CD4-positive, alpha-beta memory T cell (primary cell): ENCODE data around the gene TRAF3. TPM values are rescaled to one million over a fixed set of nuclear protein-coding genes. Genes with fewer than 3 reads are reported as not detected.

Experiments used
- CTCF ChIA-PET: fragments of 350-600 bp; sonication (Branson Sonifier 250); formaldehyde crosslinking; loops from one replicate; lab custom pipeline; 2021; ENCODE audit warnings: inconsistent platforms; ENCODE audit not compliant: partially characterized antibody; lab: Charles Lee
- POLR2A ChIA-PET: fragments of 350-600 bp; sonication (Branson Sonifier 250); formaldehyde crosslinking; loops from one replicate; lab custom pipeline; 2021; ENCODE audit not compliant: partially characterized antibody; lab: Charles Lee
- DNase-seq, 5 donors: peaks; one replicate each; pipeline versions ENCODE4 v3.0.0 to v3.0.0-alpha.2; 2020 to 2022; ENCODE audit warnings: mixed read lengths in 1 of 5
- H3K27ac ChIP-seq: one replicate; pipeline ENCODE4 v1.7.0; 2013; ENCODE audit warnings: low read depth, low read length
- H3K27me3 ChIP-seq: 2 replicates; pipeline ENCODE4 v1.7.0; 2013; ENCODE audit warnings: mild to moderate bottlenecking, low read length, moderate library complexity; ENCODE audit not compliant: insufficient read depth
- H3K36me3 ChIP-seq: 2 replicates; pipeline ENCODE4 v1.7.0; 2013; ENCODE audit warnings: mild to moderate bottlenecking, low read length, moderate library complexity; ENCODE audit not compliant: insufficient read depth
- H3K4me1 ChIP-seq: 2 replicates; pipeline ENCODE4 v1.7.0; 2013; ENCODE audit warnings: mild to moderate bottlenecking, low read length, moderate library complexity; ENCODE audit not compliant: insufficient read depth
- H3K4me3 ChIP-seq, 2 donors: one replicate each; pipeline ENCODE4 v1.7.0; 2013; ENCODE audit warnings: low read length in 2 of 2, mild to moderate bottlenecking in 1 of 2
- H3K9me3 ChIP-seq, 2 donors: one replicate each; pipeline ENCODE4 v1.7.0; 2013; ENCODE audit warnings: low read length in 2 of 2, control low read depth in 1 of 2; ENCODE audit not compliant: control insufficient read depth in 1 of 2
- H3K27ac Mint-ChIP-seq, 7 donors: one replicate each; pipeline ENCODE4 v1.8.0; 2020 to 2021; ENCODE audit warnings: mixed read lengths in 7 of 7, mild to moderate bottlenecking in 6 of 7, inconsistent platforms in 3 of 7, moderate library complexity in 3 of 7
- H3K27me3 Mint-ChIP-seq, 2 donors: one replicate each; pipeline ENCODE4 v1.8.0; 2020 to 2021; ENCODE audit warnings: mixed read lengths in 2 of 2
- H3K36me3 Mint-ChIP-seq, 2 donors: one replicate each; pipeline ENCODE4 v1.8.0; 2020 to 2021; ENCODE audit warnings: mixed read lengths in 2 of 2, inconsistent platforms in 1 of 2, mild to moderate bottlenecking in 1 of 2
- H3K4me1 Mint-ChIP-seq, 4 donors: one replicate each; pipeline ENCODE4 v1.8.0; 2020 to 2021; ENCODE audit warnings: mixed read lengths in 4 of 4, mild to moderate bottlenecking in 1 of 4
- H3K4me3 Mint-ChIP-seq, 8 donors: one replicate each; pipeline ENCODE4 v1.8.0; 2020 to 2021; ENCODE audit warnings: mixed read lengths in 8 of 8, mild to moderate bottlenecking in 7 of 8, moderate library complexity in 6 of 8, inconsistent platforms in 3 of 8
- H3K9me3 Mint-ChIP-seq, 8 donors: one replicate each; pipeline ENCODE4 v1.8.0; 2020 to 2021; ENCODE audit warnings: mixed read lengths in 8 of 8, mild to moderate bottlenecking in 5 of 8, inconsistent platforms in 3 of 8, moderate library complexity in 1 of 8
- intact Hi-C: fragments of 100-400 bp; cut with micrococcal nuclease; formaldehyde crosslinking; loops from one replicate; pipeline ENCODE4 v1.15.1; 2023
- polyA plus RNA-seq, 2 donors: library from polyadenylated mRNA; unstranded; fragments of 300-500 nt; fragmentation: Illumina TruSeq; gene quantifications; one replicate each; pipeline ENCODE4 v1.2.3, GENCODE V29; 2021
- total RNA-seq, 2 experiments: library from RNA; stranded (reverse); gene quantifications; one replicate each; pipeline ENCODE4 v1.2.3, GENCODE V29; 2021

The TRAF3 gene
- total and polyA plus RNA-seq, 4 experiments from 2014 or later: 14.9 to 44.8 (median 32.2) TPM

- H3K27ac Mint-ChIP-seq: peak overlapping the region; percentile 94 to 97 (median 96)
- DNase-seq: no peak
- no peaks in the 10 kb centered on the region for H3K36me3 ChIP-seq
- intact Hi-C loops: loop anchor here (2.0 kb wide), 1 partner anchor 31 kb away; no protein-coding TSS in a partner anchor
- H3K4me3 ChIP-seq: peak overlapping the region in 1 of 2 donors; percentile 43
- POLR2A ChIA-PET: interaction anchor here (0.8 to 1.6 kb wide), 4 partner anchors 14 to 31 kb away, joined by 3 to 4 read pairs (median 3); no protein-coding TSS in a partner anchor
- no peaks in the 10 kb centered on the region for H3K27me3 ChIP-seq
- CTCF ChIA-PET: interaction anchor here (1.0 to 1.4 kb wide), 3 partner anchors 12 to 23 kb away, joined by 3 to 7 read pairs (median 4); no protein-coding TSS in a partner anchor
- H3K27ac ChIP-seq: peak overlapping the region; percentile 58
- no peaks in the 10 kb centered on the region for H3K9me3 Mint-ChIP-seq
- peaks cover 47 to 73% (median 63%) of the 10 kb centered on the region in 4 donors for H3K4me1 Mint-ChIP-seq
- peaks cover 4 to 15% of the 10 kb centered on the region in 2 donors for H3K36me3 Mint-ChIP-seq
- no peaks in the 10 kb centered on the region for H3K9me3 ChIP-seq
- peak overlapping the region; percentile 77 to 91 (median 84) for H3K4me3 Mint-ChIP-seq
- H3K27me3 Mint-ChIP-seq: no peaks in the 10 kb centered on the region
- H3K4me1 ChIP-seq: peaks cover 52% of the 10 kb centered on the region
Measured at GRCh38 chr14:102805941-102806340, 28.7 kb downstream of the TRAF3 start.

- peaks cover 4 to 16% of the 10 kb centered on the region in 2 donors for H3K36me3 Mint-ChIP-seq
- no peaks in the 10 kb centered on the region for H3K9me3 Mint-ChIP-seq
- Histone ChIP-seq H3K4me1 (peaks cover 58% of the 10 kb centered on the region), H3K27ac (peak overlapping the region; percentile 58), H3K4me3 (peak overlapping the region in 1 of 2 donors; percentile 28), H3K36me3 (no peaks in the 10 kb centered on the region), H3K9me3 (no peaks in the 10 kb centered on the region), H3K27me3 (no peaks in the 10 kb centered on the region)
- peak overlapping the region; percentile 89 to 97 (median 95) for H3K27ac Mint-ChIP-seq
- peak overlapping the region in 5 of 8 donors; percentile 61 to 86 (median 65) for H3K4me3 Mint-ChIP-seq
- ChIA-PET CTCF (interaction anchor here (1.0 to 2.3 kb wide), 4 partner anchors 11 to 24 kb away, joined by 3 to 7 read pairs (median 5); no protein-coding TSS in a partner anchor), POLR2A (interaction anchor here (0.8 to 2.7 kb wide), 5 partner anchors 14 to 32 kb away, joined by 3 to 6 read pairs (median 3); no protein-coding TSS in a partner anchor)
- no peaks in the 10 kb centered on the region for H3K27me3 Mint-ChIP-seq
- peaks cover 49 to 78% (median 66%) of the 10 kb centered on the region in 4 donors for H3K4me1 Mint-ChIP-seq
- intact Hi-C loops: loop anchor here (2.0 kb wide), 1 partner anchor 32 kb away; no protein-coding TSS in a partner anchor
- DNase-seq: no peak
Measured at GRCh38 chr14:102806447-102806846, 29.2 kb downstream of the TRAF3 start.

- no peaks in the 10 kb centered on the region for H3K9me3 Mint-ChIP-seq
- intact Hi-C loops: loop anchor here (2.0 kb wide), 1 partner anchor 32 kb away; no protein-coding TSS in a partner anchor
- Histone ChIP-seq H3K36me3 (no peaks in the 10 kb centered on the region), H3K9me3 (no peaks in the 10 kb centered on the region), H3K27ac (peak overlapping the region; percentile 58), H3K4me3 (no peak overlapping the region), H3K27me3 (no peaks in the 10 kb centered on the region), H3K4me1 (peaks cover 63% of the 10 kb centered on the region)
- CTCF ChIA-PET: interaction anchor here (1.0 to 2.3 kb wide), 4 partner anchors 11 to 24 kb away, joined by 3 to 7 read pairs (median 5); no protein-coding TSS in a partner anchor
- POLR2A ChIA-PET: interaction anchor here (1.0 to 2.7 kb wide), 5 partner anchors 15 to 63 kb away, joined by 3 to 6 read pairs (median 3); no protein-coding TSS in a partner anchor
- H3K27me3 Mint-ChIP-seq: no peaks in the 10 kb centered on the region
- peaks cover 6 to 17% of the 10 kb centered on the region in 2 donors for H3K36me3 Mint-ChIP-seq
- peak overlapping the region; percentile 89 to 97 (median 95) for H3K27ac Mint-ChIP-seq
- no peak for DNase-seq
- peaks cover 53 to 84% (median 70%) of the 10 kb centered on the region in 4 donors for H3K4me1 Mint-ChIP-seq
- H3K4me3 Mint-ChIP-seq: peak overlapping the region; percentile 35 to 86 (median 63)
Measured at GRCh38 chr14:102807013-102807406, 29.8 kb downstream of the TRAF3 start.

- Histone ChIP-seq H3K4me3 (no peak overlapping the region), H3K27me3 (no peaks in the 10 kb centered on the region), H3K36me3 (no peaks in the 10 kb centered on the region), H3K4me1 (peaks cover 60% of the 10 kb centered on the region), H3K9me3 (no peaks in the 10 kb centered on the region), H3K27ac (no peak overlapping the region)
- Mint-ChIP-seq H3K9me3 (no peaks in the 10 kb centered on the region), H3K4me3 (no peak overlapping the region), H3K27me3 (no peaks in the 10 kb centered on the region), H3K27ac (peak overlapping the region in 4 of 7 donors; percentile 7 to 77 (median 41)), H3K4me1 (peaks cover 58 to 86% (median 72%) of the 10 kb centered on the region in 4 donors), H3K36me3 (peaks cover 13 to 21% of the 10 kb centered on the region in 2 donors)
- CTCF ChIA-PET: no interaction called here
- intact Hi-C loops: no loop called here
- POLR2A ChIA-PET: no interaction called here
- no peak for DNase-seq
Measured at GRCh38 chr14:102809870-102810269, 32.6 kb downstream of the TRAF3 start.

- H3K27ac Mint-ChIP-seq: peak overlapping the region in 3 of 7 donors; percentile 2 to 27 (median 20)
- intact Hi-C loops: no loop called here
- H3K9me3 Mint-ChIP-seq: no peaks in the 10 kb centered on the region
- ChIA-PET CTCF (no interaction called here), POLR2A (no interaction called here)
- H3K4me3 ChIP-seq: no peak overlapping the region
- H3K4me1 Mint-ChIP-seq: peaks cover 56 to 86% (median 71%) of the 10 kb centered on the region in 4 donors
- H3K27me3 ChIP-seq: no peaks in the 10 kb centered on the region
- no peaks in the 10 kb centered on the region for H3K36me3 ChIP-seq
- H3K27me3 Mint-ChIP-seq: no peaks in the 10 kb centered on the region
- H3K36me3 Mint-ChIP-seq: peaks cover 19 to 24% of the 10 kb centered on the region in 2 donors
- no peak overlapping the region for H3K27ac ChIP-seq
- H3K9me3 ChIP-seq: no peaks in the 10 kb centered on the region
- no peak for DNase-seq
- no peak overlapping the region for H3K4me3 Mint-ChIP-seq
- peaks cover 56% of the 10 kb centered on the region for H3K4me1 ChIP-seq
Measured at GRCh38 chr14:102810523-102810922, 33.3 kb downstream of the TRAF3 start.

- H3K27me3 ChIP-seq: no peaks in the 10 kb centered on the region
- no peak overlapping the region for H3K27ac ChIP-seq
- no peak for DNase-seq
- H3K9me3 ChIP-seq: no peaks in the 10 kb centered on the region
- intact Hi-C loops: no loop called here
- CTCF ChIA-PET: interaction anchor here (1.3 kb wide), 1 partner anchor 37 kb away, joined by 3 read pairs; no protein-coding TSS in a partner anchor
- H3K4me1 ChIP-seq: peaks cover 53% of the 10 kb centered on the region
- no peak overlapping the region for H3K4me3 Mint-ChIP-seq
- H3K27ac Mint-ChIP-seq: peak overlapping the region in 5 of 7 donors; percentile 34 to 85 (median 56)
- no peak overlapping the region for H3K4me3 ChIP-seq
- peaks cover 50 to 83% (median 67%) of the 10 kb centered on the region in 4 donors for H3K4me1 Mint-ChIP-seq
- no peaks in the 10 kb centered on the region for H3K27me3 Mint-ChIP-seq
- no peaks in the 10 kb centered on the region for H3K9me3 Mint-ChIP-seq
- no peaks in the 10 kb centered on the region for H3K36me3 ChIP-seq
- peaks cover 22 to 26% of the 10 kb centered on the region in 2 donors for H3K36me3 Mint-ChIP-seq
- POLR2A ChIA-PET: no interaction called here
Measured at GRCh38 chr14:102811254-102811963, 34.2 kb downstream of the TRAF3 start.

GRCh38 chr14:102811971-102812370, 34.7 kb downstream of the TRAF3 start:
- peak overlapping the region in 4 of 7 donors; percentile 8 to 71 (median 47) for H3K27ac Mint-ChIP-seq
- intact Hi-C loops: no loop called here
- H3K4me1 Mint-ChIP-seq: peaks cover 50 to 83% (median 67%) of the 10 kb centered on the region in 4 donors
- H3K9me3 ChIP-seq: no peaks in the 10 kb centered on the region
- peak overlapping the region in 2 of 8 donors; percentile 11 to 58 for H3K4me3 Mint-ChIP-seq
- H3K4me3 ChIP-seq: no peak overlapping the region
- POLR2A ChIA-PET: no interaction called here
- no peaks in the 10 kb centered on the region for H3K36me3 ChIP-seq
- peaks cover 28 to 31% of the 10 kb centered on the region in 2 donors for H3K36me3 Mint-ChIP-seq
- no peak for DNase-seq
- H3K27me3 Mint-ChIP-seq: no peaks in the 10 kb centered on the region
- CTCF ChIA-PET: interaction anchor here (0.9 to 1.3 kb wide), 2 partner anchors 37 to 498 kb away, joined by 3 read pairs; no protein-coding TSS in a partner anchor
- no peaks in the 10 kb centered on the region for H3K9me3 Mint-ChIP-seq
- H3K4me1 ChIP-seq: peaks cover 53% of the 10 kb centered on the region
- H3K27ac ChIP-seq: no peak overlapping the region
- H3K27me3 ChIP-seq: no peaks in the 10 kb centered on the region
